B cell (primary cell): Measurements from ENCODE around the gene THSD7A. TPM values are rescaled to one million over a fixed set of nuclear protein-coding genes. Genes with fewer than 3 reads are reported as not detected.

Source experiments
- ATAC-seq: fragments of 200-7000 bp; cut with Tn5 transposase; one replicate; pipeline ENCODE4 v1.10.0; 2021; ENCODE audit warnings: low read depth, mild to moderate bottlenecking, moderate number of reproducible peaks, moderate library complexity
- CTCF ChIA-PET: fragments of 350-600 bp; sonication (Branson Sonifier 250); formaldehyde crosslinking; loops from one replicate; lab custom pipeline; 2021; ENCODE audit warnings: antibody characterized with exemption, inconsistent platforms; lab: Charles Lee
- POLR2A ChIA-PET: fragments of 350-600 bp; sonication (Branson Sonifier 250); formaldehyde crosslinking; loops from one replicate; lab custom pipeline; 2021; ENCODE audit warnings: antibody characterized with exemption; lab: Charles Lee
- DNase-seq: peaks from one replicate; pipeline ENCODE4 v3.0.0; 2013
- H2AFZ ChIP-seq: 2 replicates; pipeline ENCODE4 v1.6.1; 2012; ENCODE audit warnings: mild to moderate bottlenecking, low read depth, low read length; ENCODE audit not compliant: insufficient read depth, poor library complexity, severe bottlenecking
- H3K27ac ChIP-seq, 2 donors: 1 replicate in 1 of 2; 2 replicates in 1 of 2; pipeline ENCODE4 v1.5.1; 2012 to 2013; ENCODE audit warnings: low read length in 2 of 2, mild to moderate bottlenecking in 2 of 2, moderate library complexity in 1 of 2
- H3K27me3 ChIP-seq, 4 experiments: fragments of 200-600 bp in 1 of 4; sonication (generic) in 1 of 4; replicated peaks in 1 of 4; 1 replicate in 2 of 4; 2 replicates in 2 of 4; pipeline versions ENCODE4 v1.6.1 to v1.7.0; 2013 to 2016; ENCODE audit warnings: low read length in 3 of 4, mild to moderate bottlenecking in 2 of 4, mixed read lengths in 1 of 4, moderate library complexity in 1 of 4; ENCODE audit not compliant: insufficient read depth in 4 of 4, control insufficient read depth in 3 of 4; ENCODE audit errors: control extremely low read depth in 1 of 4
- H3K36me3 ChIP-seq, 2 experiments: replicated peaks in 1 of 2; 1 replicate in 1 of 2; 2 replicates in 1 of 2; pipeline versions ENCODE4 v1.6.1 to v1.7.1; 2013; ENCODE audit warnings: low read length in 1 of 2; ENCODE audit not compliant: insufficient read depth in 2 of 2, control insufficient read depth in 1 of 2; ENCODE audit errors: control extremely low read depth in 1 of 2, extremely low read depth in 1 of 2
- H3K4me1 ChIP-seq, 2 donors: fragments of 200-600 bp in 1 of 2; sonication (generic) in 1 of 2; 1 replicate in 1 of 2; 2 replicates in 1 of 2; pipeline versions ENCODE4 v1.5.1 to v1.6.1; 2013 to 2017; ENCODE audit warnings: low read length in 2 of 2; ENCODE audit not compliant: control insufficient read depth in 2 of 2, insufficient read depth in 2 of 2
- H3K4me2 ChIP-seq: replicated peaks from 2 replicates; pipeline ENCODE3; 2012; ENCODE audit warnings: mild to moderate bottlenecking, low read depth, low read length; ENCODE audit not compliant: poor library complexity, severe bottlenecking
- H3K4me3 ChIP-seq, 5 experiments: fragments of 200-600 bp in 1 of 5; sonication (generic) in 1 of 5; 1 replicate in 3 of 5; 2 replicates in 2 of 5; pipeline versions ENCODE4 v1.5.1 to v1.7.0; 2011 to 2016; ENCODE audit warnings: low read length in 4 of 5, mild to moderate bottlenecking in 4 of 5, low read depth in 2 of 5, control low read depth in 1 of 5, moderate library complexity in 1 of 5; ENCODE audit not compliant: insufficient read depth in 1 of 5; ENCODE audit errors: control extremely low read depth in 1 of 5, extremely low read depth in 1 of 5
- H3K79me2 ChIP-seq: fragments of 200-600 bp; sonication (generic); one replicate; pipeline ENCODE4 v1.6.0; 2016; ENCODE audit warnings: low read length; ENCODE audit not compliant: control insufficient read depth, insufficient read depth
- H3K9ac ChIP-seq: fragments of 200-600 bp; sonication (generic); 2 replicates; pipeline ENCODE4 v1.6.1; 2017; ENCODE audit warnings: mild to moderate bottlenecking, low read length, moderate library complexity
- H3K9me3 ChIP-seq, 3 donors: one replicate each; pipeline versions ENCODE4 v1.6.1 to v1.7.1; 2013; ENCODE audit warnings: low read length in 2 of 3; ENCODE audit not compliant: control insufficient read depth in 2 of 3, insufficient read depth in 1 of 3; ENCODE audit errors: control extremely low read depth in 1 of 3
- H4K20me1 ChIP-seq: 2 replicates; pipeline ENCODE4 v1.6.0; 2012; ENCODE audit warnings: mild to moderate bottlenecking, low read length; ENCODE audit not compliant: insufficient read depth, control insufficient read depth, poor library complexity, severe bottlenecking
- H3K27ac Mint-ChIP-seq: one replicate; pipeline ENCODE4 v1.8.0; 2021; ENCODE audit warnings: mixed read lengths
- H3K27me3 Mint-ChIP-seq: one replicate; pipeline ENCODE4 v1.8.0; 2021; ENCODE audit warnings: mixed read lengths
- H3K4me1 Mint-ChIP-seq: one replicate; pipeline ENCODE4 v1.8.0; 2021; ENCODE audit warnings: mixed read lengths
- H3K4me3 Mint-ChIP-seq: one replicate; pipeline ENCODE4 v1.8.0; 2021; ENCODE audit warnings: mixed read lengths
- H3K9me3 Mint-ChIP-seq: one replicate; pipeline ENCODE4 v1.8.0; 2022; ENCODE audit warnings: mixed read lengths; ENCODE audit not compliant: insufficient read depth
- EZH2 ChIP-seq: IDR thresholded peaks from 2 replicates; pipeline ENCODE4 v1.6.1; 2012; ENCODE audit warnings: borderline replicate concordance, low read depth, mild to moderate bottlenecking, moderate library complexity, low read length; ENCODE audit not compliant: insufficient read depth, poor library complexity, severe bottlenecking
- WGBS: methylation state at CpG from one replicate; pipeline ENCODE4 v1.1.5; 2013; ENCODE audit warnings: missing lambda C conversion rate; ENCODE audit not compliant: insufficient coverage; 5-methylcytosine and 5-hydroxymethylcytosine counted together
- intact Hi-C: fragments of 100-400 bp; cut with micrococcal nuclease; formaldehyde crosslinking; loops from one replicate; pipeline ENCODE4 v1.10.0; 2022
- polyA plus RNA-seq: library from polyadenylated mRNA; depleted of rRNA; stranded (reverse); fragments of >200 nt; gene quantifications from 2 replicates; pipeline ENCODE4 v1.2.3, GENCODE V29; 2012
- total RNA-seq, 2 donors: library from RNA; stranded (reverse); fragments of 120-200 nt in 1 of 2; gene quantifications; 1 replicate in 1 of 2; 2 replicates in 1 of 2; pipeline versions ENCODE4 v1.2.3 to v1.2.4, GENCODE V29; 2013 to 2022
- TF ChIP-seq, protein P1 (sequence below): fragments of 200-600 bp; IDR thresholded peaks from one replicate; pipeline ENCODE4 v1.8.0; 2022; ENCODE audit warnings: antibody characterized with exemption, mild to moderate bottlenecking

Gene THSD7A
- total and polyA plus RNA-seq, 2 donors (not counting 1 experiment from before 2014, with no cell fraction given): not detected

- Histone ChIP-seq H3K4me1 (no peaks in the 10 kb centered on the region), H3K79me2 (no peaks in the 10 kb centered on the region), H3K9ac (no peak overlapping the region), H3K4me2 (no peak overlapping the region), H4K20me1 (no peaks in the 10 kb centered on the region), H2AFZ (no peak overlapping the region), H3K27ac (no peak overlapping the region), H3K36me3 (no peaks in the 10 kb centered on the region), H3K27me3 (no peaks in the 10 kb centered on the region), H3K4me3 (no peak overlapping the region), H3K9me3 (no peaks in the 10 kb centered on the region)
- intact Hi-C loops: no loop called here
- POLR2A ChIA-PET: no interaction called here
- Mint-ChIP-seq H3K27ac (no peak overlapping the region), H3K4me3 (no peak overlapping the region), H3K9me3 (no peaks in the 10 kb centered on the region), H3K4me1 (no peaks in the 10 kb centered on the region), H3K27me3 (no peaks in the 10 kb centered on the region)
- no peak for TF ChIP-seq EZH2
- TF ChIP-seq, protein P1, sequence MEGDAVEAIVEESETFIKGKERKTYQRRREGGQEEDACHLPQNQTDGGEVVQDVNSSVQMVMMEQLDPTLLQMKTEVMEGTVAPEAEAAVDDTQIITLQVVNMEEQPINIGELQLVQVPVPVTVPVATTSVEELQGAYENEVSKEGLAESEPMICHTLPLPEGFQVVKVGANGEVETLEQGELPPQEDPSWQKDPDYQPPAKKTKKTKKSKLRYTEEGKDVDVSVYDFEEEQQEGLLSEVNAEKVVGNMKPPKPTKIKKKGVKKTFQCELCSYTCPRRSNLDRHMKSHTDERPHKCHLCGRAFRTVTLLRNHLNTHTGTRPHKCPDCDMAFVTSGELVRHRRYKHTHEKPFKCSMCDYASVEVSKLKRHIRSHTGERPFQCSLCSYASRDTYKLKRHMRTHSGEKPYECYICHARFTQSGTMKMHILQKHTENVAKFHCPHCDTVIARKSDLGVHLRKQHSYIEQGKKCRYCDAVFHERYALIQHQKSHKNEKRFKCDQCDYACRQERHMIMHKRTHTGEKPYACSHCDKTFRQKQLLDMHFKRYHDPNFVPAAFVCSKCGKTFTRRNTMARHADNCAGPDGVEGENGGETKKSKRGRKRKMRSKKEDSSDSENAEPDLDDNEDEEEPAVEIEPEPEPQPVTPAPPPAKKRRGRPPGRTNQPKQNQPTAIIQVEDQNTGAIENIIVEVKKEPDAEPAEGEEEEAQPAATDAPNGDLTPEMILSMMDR: no peak
- CTCF ChIA-PET: no interaction called here
- no peak for ATAC-seq
- WGBS: no CpG with 5 or more reads among the region's 4 CpGs
- DNase-seq: no peak
Measured at GRCh38 chr7:11749629-11750028, 82.4 kb downstream of the THSD7A start.

GRCh38 chr7:11748884-11749283, 83.1 kb downstream of the THSD7A start:
- Histone ChIP-seq H3K36me3 (no peaks in the 10 kb centered on the region), H2AFZ (no peak overlapping the region), H3K4me3 (no peak overlapping the region), H3K27me3 (no peaks in the 10 kb centered on the region), H3K27ac (no peak overlapping the region), H3K79me2 (no peaks in the 10 kb centered on the region), H3K4me1 (no peaks in the 10 kb centered on the region), H3K9ac (no peak overlapping the region), H3K4me2 (no peak overlapping the region), H3K9me3 (no peaks in the 10 kb centered on the region), H4K20me1 (no peaks in the 10 kb centered on the region)
- DNase-seq (no peak), ATAC-seq (no peak)
- Mint-ChIP-seq H3K27me3 (no peaks in the 10 kb centered on the region), H3K9me3 (no peaks in the 10 kb centered on the region), H3K4me3 (no peak overlapping the region), H3K27ac (no peak overlapping the region), H3K4me1 (no peaks in the 10 kb centered on the region)
- ChIA-PET CTCF (no interaction called here), POLR2A (no interaction called here)
- TF ChIP-seq, protein P1: no peak
- no peak for TF ChIP-seq EZH2
- WGBS: 100% methylated on average over 2 of the region's 6 CpGs
- intact Hi-C loops: no loop called here
